Measurements from ENCODE around the gene LRP3. TPM values are rescaled to one million over a fixed set of nuclear protein-coding genes. Genes with fewer than 3 reads are reported as not detected.

LRP3 gene
- total RNA-seq, 1 experiment from 2014 or later, result 29.0 TPM

DNA sequence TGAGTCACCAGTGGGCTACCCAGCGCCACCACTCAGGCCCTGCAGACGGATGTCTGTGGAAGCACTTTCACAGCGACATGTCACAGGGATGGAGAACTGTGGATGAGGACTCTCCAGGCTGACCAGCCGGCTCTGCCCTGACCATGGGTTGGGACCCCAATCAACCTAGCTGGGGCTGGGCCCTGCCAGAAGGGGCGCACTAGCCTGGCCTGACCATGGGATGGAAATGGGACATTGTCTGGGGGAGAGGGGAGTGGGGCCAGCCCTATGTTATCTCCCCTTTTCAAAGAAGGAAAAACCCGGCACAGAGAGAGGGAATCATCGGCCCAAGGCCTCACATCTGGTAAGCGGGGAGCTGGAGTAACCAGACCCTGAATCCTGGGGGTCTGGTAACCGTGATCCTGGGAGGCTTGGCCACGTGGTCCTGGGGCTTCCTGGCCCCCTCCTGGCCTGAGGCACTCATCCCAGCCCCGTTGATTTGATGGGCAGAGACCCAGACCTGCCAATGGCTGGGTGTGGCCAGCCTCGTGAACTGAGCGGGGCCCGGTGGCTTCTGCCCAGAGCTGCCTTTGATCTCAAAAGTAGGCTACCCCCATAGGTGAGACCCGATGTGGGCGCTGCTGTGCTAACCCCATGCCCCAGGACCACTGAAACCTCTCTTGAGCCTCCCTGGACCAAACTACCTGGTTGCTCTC is 42.7 kb downstream of the LRP3 start:
- Histone ChIP-seq H3K27ac (ENCODE audit: low read depth, low read length) (no peak overlapping the region), H3K4me2 (ENCODE audit: low read length) (no peak overlapping the region), H3K9ac (ENCODE audit: low read length) (no peak overlapping the region), H3K9me3 (ENCODE audit: control insufficient read depth in 1 of 2, insufficient read depth in 1 of 2, low read depth in 1 of 2, low read length in 2 of 2) (no peaks in the 10 kb centered on the region; a peak in 1 of 4 replicates), H3K27me3 (ENCODE audit: insufficient read depth, low read length) (no peaks in the 10 kb centered on the region), H3K9me2 (ENCODE audit: insufficient read depth) (no peaks in the 10 kb centered on the region), H3K4me3 (replicated peaks in 1 of 2; ENCODE audit: low read depth in 1 of 2, low read length in 2 of 2) (no peak overlapping the region), H4K20me1 (ENCODE audit: insufficient read depth) (no peaks in the 10 kb centered on the region), H3K36me3 (ENCODE audit: control insufficient read depth in 1 of 2, insufficient read depth in 2 of 2, low read length in 2 of 2) (no peaks in the 10 kb centered on the region), H2AFZ (ENCODE audit: low read depth, low read length, poor library complexity, severe bottlenecking) (no peak overlapping the region), H3K4me1 (ENCODE audit: control insufficient read depth in 1 of 2, insufficient read depth in 2 of 2, low read length in 2 of 2) (peaks cover 0 to 14% of the 10 kb centered on the region in 2 experiments; a peak in 2 of 4 replicates), H3K79me2 (ENCODE audit: insufficient read depth, low read length) (no peaks in the 10 kb centered on the region)
- no peak for DNase-seq (ENCODE audit: low read depth, low spot score)
- ChIA-PET CTCF (interaction anchor here (1.3 to 3.1 kb wide), 3 partner anchors 12 to 171 kb away, joined by 4 to 20 read pairs (median 4); no protein-coding TSS in a partner anchor), RAD21 (ENCODE audit: low non-redundant PET in 1 of 2, low total read pairs in 2 of 2, uncharacterized antibody in 2 of 2, unreplicated experiment in 2 of 2) (interaction anchor here in 1 of 2 experiments (2.5 kb wide), 1 partner anchor 170 kb away, joined by 8 read pairs; no protein-coding TSS in a partner anchor), POLR2A (no interaction called here)
- no peak for ATAC-seq
- no TSS peak for BruUV-seq (replicated peaks)
- TF ChIP-seq RAD21 (IDR thresholded peaks at IDR 0.05; ENCODE audit: low read depth), result no peak
- TF ChIP-seq, protein P1, sequence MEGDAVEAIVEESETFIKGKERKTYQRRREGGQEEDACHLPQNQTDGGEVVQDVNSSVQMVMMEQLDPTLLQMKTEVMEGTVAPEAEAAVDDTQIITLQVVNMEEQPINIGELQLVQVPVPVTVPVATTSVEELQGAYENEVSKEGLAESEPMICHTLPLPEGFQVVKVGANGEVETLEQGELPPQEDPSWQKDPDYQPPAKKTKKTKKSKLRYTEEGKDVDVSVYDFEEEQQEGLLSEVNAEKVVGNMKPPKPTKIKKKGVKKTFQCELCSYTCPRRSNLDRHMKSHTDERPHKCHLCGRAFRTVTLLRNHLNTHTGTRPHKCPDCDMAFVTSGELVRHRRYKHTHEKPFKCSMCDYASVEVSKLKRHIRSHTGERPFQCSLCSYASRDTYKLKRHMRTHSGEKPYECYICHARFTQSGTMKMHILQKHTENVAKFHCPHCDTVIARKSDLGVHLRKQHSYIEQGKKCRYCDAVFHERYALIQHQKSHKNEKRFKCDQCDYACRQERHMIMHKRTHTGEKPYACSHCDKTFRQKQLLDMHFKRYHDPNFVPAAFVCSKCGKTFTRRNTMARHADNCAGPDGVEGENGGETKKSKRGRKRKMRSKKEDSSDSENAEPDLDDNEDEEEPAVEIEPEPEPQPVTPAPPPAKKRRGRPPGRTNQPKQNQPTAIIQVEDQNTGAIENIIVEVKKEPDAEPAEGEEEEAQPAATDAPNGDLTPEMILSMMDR (IDR thresholded peaks at IDR 0.05 in 2 of 3, conservative IDR thresholded peaks at IDR 0.05 in 1 of 3; ENCODE audit: borderline replicate concordance in 1 of 3, insufficient read depth in 1 of 3, low read depth in 2 of 3, low read length in 2 of 3), result no peak
- TF ChIP-seq CBX3 (IDR thresholded peaks at IDR 0.05; ENCODE audit: low read depth), result no peak
- no peak for TF ChIP-seq JUND (IDR thresholded peaks at IDR 0.05)
- intact Hi-C loops (cut with micrococcal nuclease), result no loop called here

DNA sequence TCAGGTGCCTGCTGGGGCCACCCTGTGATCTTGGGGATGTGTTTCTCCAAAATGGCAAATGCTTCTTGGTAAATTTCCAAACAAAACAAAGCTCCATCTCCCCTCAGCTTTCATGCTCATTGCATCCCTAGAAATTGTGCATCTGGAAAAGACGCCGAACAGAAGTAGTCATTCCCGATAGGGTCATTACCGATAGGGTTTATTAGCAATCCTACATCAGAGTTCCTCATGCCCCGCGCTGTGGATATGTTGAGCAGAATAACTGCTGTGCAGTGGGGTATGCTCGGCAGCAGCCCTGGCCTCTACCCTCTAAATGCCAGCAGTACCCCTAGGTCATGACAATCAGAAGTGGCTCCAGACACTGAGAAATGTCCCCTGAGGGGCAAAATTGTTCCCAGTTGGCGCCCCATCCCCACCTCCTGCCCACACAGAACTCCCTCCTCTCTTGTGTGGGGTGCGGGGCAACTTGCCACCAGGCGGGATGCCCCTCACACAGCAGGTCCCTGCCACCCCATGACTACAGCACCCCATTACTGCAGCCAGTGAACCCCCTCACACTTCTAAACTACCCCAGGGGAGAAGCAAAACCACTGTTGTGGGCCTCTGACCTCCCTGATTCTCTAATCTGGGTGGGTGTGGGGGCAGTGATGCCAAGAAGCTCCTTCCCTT is 44.5 kb downstream of the LRP3 start:
- Histone ChIP-seq H3K4me3 (replicated peaks in 1 of 2; ENCODE audit: low read depth in 1 of 2, low read length in 2 of 2) (no peak overlapping the region), H3K36me3 (ENCODE audit: control insufficient read depth in 1 of 2, insufficient read depth in 2 of 2, low read length in 2 of 2) (no peaks in the 10 kb centered on the region), H3K9me3 (ENCODE audit: control insufficient read depth in 1 of 2, insufficient read depth in 1 of 2, low read depth in 1 of 2, low read length in 2 of 2) (no peaks in the 10 kb centered on the region), H3K4me1 (ENCODE audit: control insufficient read depth in 1 of 2, insufficient read depth in 2 of 2, low read length in 2 of 2) (peaks cover 0 to 14% of the 10 kb centered on the region in 2 experiments; a peak in 2 of 4 replicates), H3K4me2 (ENCODE audit: low read length) (no peak overlapping the region), H3K79me2 (ENCODE audit: insufficient read depth, low read length) (no peaks in the 10 kb centered on the region), H3K27me3 (ENCODE audit: insufficient read depth, low read length) (no peaks in the 10 kb centered on the region), H3K27ac (ENCODE audit: low read depth, low read length) (no peak overlapping the region), H3K9ac (ENCODE audit: low read length) (no peak overlapping the region), H2AFZ (ENCODE audit: low read depth, low read length, poor library complexity, severe bottlenecking) (no peak overlapping the region), H4K20me1 (ENCODE audit: insufficient read depth) (no peaks in the 10 kb centered on the region), H3K9me2 (ENCODE audit: insufficient read depth) (no peaks in the 10 kb centered on the region)
- DNase-seq (ENCODE audit: low read depth, low spot score) (no peak), ATAC-seq (no peak)
- ChIA-PET RAD21 (ENCODE audit: low non-redundant PET in 1 of 2, low total read pairs in 2 of 2, uncharacterized antibody in 2 of 2, unreplicated experiment in 2 of 2) (no interaction called here), POLR2A (no interaction called here), CTCF (interaction anchor here (1.3 to 1.4 kb wide), 2 partner anchors 11 to 94 kb away, joined by 3 read pairs; no protein-coding TSS in a partner anchor)
- no peak for TF ChIP-seq SRF (IDR thresholded peaks at IDR 0.05; ENCODE audit: low read depth)
- no peak for TF ChIP-seq SIN3A (IDR thresholded peaks at IDR 0.05; ENCODE audit: low read depth)
- TF ChIP-seq CBX3 (IDR thresholded peaks at IDR 0.05; ENCODE audit: low read depth), result no peak
- no peak for TF ChIP-seq RAD21 (IDR thresholded peaks at IDR 0.05; ENCODE audit: low read depth)
- TF ChIP-seq JUND (IDR thresholded peaks at IDR 0.05), result no peak
- TF ChIP-seq ZFX (IDR thresholded peaks at IDR 0.05), result no peak
- TF ChIP-seq, protein P2, sequence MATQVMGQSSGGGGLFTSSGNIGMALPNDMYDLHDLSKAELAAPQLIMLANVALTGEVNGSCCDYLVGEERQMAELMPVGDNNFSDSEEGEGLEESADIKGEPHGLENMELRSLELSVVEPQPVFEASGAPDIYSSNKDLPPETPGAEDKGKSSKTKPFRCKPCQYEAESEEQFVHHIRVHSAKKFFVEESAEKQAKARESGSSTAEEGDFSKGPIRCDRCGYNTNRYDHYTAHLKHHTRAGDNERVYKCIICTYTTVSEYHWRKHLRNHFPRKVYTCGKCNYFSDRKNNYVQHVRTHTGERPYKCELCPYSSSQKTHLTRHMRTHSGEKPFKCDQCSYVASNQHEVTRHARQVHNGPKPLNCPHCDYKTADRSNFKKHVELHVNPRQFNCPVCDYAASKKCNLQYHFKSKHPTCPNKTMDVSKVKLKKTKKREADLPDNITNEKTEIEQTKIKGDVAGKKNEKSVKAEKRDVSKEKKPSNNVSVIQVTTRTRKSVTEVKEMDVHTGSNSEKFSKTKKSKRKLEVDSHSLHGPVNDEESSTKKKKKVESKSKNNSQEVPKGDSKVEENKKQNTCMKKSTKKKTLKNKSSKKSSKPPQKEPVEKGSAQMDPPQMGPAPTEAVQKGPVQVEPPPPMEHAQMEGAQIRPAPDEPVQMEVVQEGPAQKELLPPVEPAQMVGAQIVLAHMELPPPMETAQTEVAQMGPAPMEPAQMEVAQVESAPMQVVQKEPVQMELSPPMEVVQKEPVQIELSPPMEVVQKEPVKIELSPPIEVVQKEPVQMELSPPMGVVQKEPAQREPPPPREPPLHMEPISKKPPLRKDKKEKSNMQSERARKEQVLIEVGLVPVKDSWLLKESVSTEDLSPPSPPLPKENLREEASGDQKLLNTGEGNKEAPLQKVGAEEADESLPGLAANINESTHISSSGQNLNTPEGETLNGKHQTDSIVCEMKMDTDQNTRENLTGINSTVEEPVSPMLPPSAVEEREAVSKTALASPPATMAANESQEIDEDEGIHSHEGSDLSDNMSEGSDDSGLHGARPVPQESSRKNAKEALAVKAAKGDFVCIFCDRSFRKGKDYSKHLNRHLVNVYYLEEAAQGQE (IDR thresholded peaks at IDR 0.05; ENCODE audit: low read depth), result no peak
- no peak for TF ChIP-seq ZNF274 (IDR thresholded peaks at IDR 0.05; ENCODE audit: low read depth, low read length)
- intact Hi-C loops (cut with micrococcal nuclease), result no loop called here
- no TSS peak for BruUV-seq (replicated peaks)

Measured in HCT116 (cell line).